ENCODE results near the gene NUCKS1. TPM values are rescaled to one million over a fixed set of nuclear protein-coding genes. Genes with fewer than 3 reads are reported as not detected.

NUCKS1 gene
- polyA plus RNA-seq, 1 of the 3 experiments (the other 2 are of a cell fraction) = 25.4 TPM

GRCh38 chr1:205692423-205692822, 57.6 kb downstream of the NUCKS1 start:
- 89% methylated on average over 6 of the region's 6 CpGs for whole genome bisulfite sequencing (ENCODE audit: low lambda C conversion rate)
- Histone ChIP-seq H3K9me3 (no peaks in the 10 kb centered on the region), H3K4me2 (no peak overlapping the region), H3K36me3 (replicated peaks in 1 of 2; ENCODE audit: control insufficient read depth in 1 of 2, insufficient read depth in 2 of 2, low read length in 1 of 2) (no peaks in the 10 kb centered on the region), H3K4me1 (ENCODE audit: control insufficient read depth in 1 of 2, insufficient read depth in 2 of 2, low read depth in 1 of 2, low read length in 1 of 2) (no peaks in the 10 kb centered on the region), H3K27ac (ENCODE audit: low read depth in 2 of 2, low read length in 1 of 2) (no peak overlapping the region), H3K9me2 (no peaks in the 10 kb centered on the region), H3K4me3 (ENCODE audit: low read depth in 2 of 2, low read length in 1 of 2) (no peak overlapping the region), H3K79me2 (ENCODE audit: insufficient read depth) (no peaks in the 10 kb centered on the region), H3K27me3 (ENCODE audit: insufficient read depth) (no peaks in the 10 kb centered on the region), H4K20me1 (ENCODE audit: insufficient read depth) (no peaks in the 10 kb centered on the region), H2AFZ (ENCODE audit: low read depth) (no peak overlapping the region), H3K9ac (no peak overlapping the region), H3F3A (replicated peaks; ENCODE audit: insufficient read depth) (no peaks in the 10 kb centered on the region)
- DNase-seq = no peak
- ChIA-PET CTCF (interaction anchor here (0.8 to 3.0 kb wide), 4 partner anchors 19 to 207 kb away, joined by 3 to 18 read pairs (median 6); no protein-coding TSS in a partner anchor), POLR2A (no interaction called here)
- no peak for TF ChIP-seq POLR2AphosphoS5 (IDR thresholded peaks at IDR 0.05; ENCODE audit: low read depth, low read length)
- TF ChIP-seq MAX (IDR thresholded peaks at IDR 0.05; ENCODE audit: low read depth) = no peak
- no peak for TF ChIP-seq MEF2A (IDR thresholded peaks at IDR 0.05; ENCODE audit: borderline replicate concordance, low read depth)
- TF ChIP-seq NFIC (IDR thresholded peaks at IDR 0.05; ENCODE audit: borderline replicate concordance) = no peak
- TF ChIP-seq ZBTB33 (IDR thresholded peaks at IDR 0.05; ENCODE audit: borderline replicate concordance, low read depth) = no peak
- no peak for TF ChIP-seq IRF3 (IDR thresholded peaks at IDR 0.05; ENCODE audit: low read depth, low read length)
- TF ChIP-seq RAD21 (IDR thresholded peaks at IDR 0.05; ENCODE audit: low read length) = no peak
- TF ChIP-seq EP300 (IDR thresholded peaks at IDR 0.05; ENCODE audit: borderline replicate concordance in 1 of 2, low read depth in 1 of 2, low read length in 1 of 2) = no peak
- TF ChIP-seq TAF1 (IDR thresholded peaks at IDR 0.05; ENCODE audit: borderline replicate concordance, low read depth, low read length) = no peak
- TF ChIP-seq GATA2 (CRISPR knock-in tag; IDR thresholded peaks at IDR 0.05) = no peak
- TF ChIP-seq RFX5 (IDR thresholded peaks at IDR 0.05; ENCODE audit: low read length) = no peak
- TF ChIP-seq NRF1 (IDR thresholded peaks at IDR 0.05; ENCODE audit: low read depth, low read length) = no peak
- no peak for TF ChIP-seq SMC3 (IDR thresholded peaks at IDR 0.05; ENCODE audit: low read depth, low read length)
- no peak for TF ChIP-seq TCF12 (IDR thresholded peaks at IDR 0.05)
- no peak for TF ChIP-seq CHD2 (IDR thresholded peaks at IDR 0.05; ENCODE audit: low read length, partially characterized antibody)
- no peak for TF ChIP-seq ELF1 (IDR thresholded peaks at IDR 0.05)
- TF ChIP-seq REST (IDR thresholded peaks at IDR 0.05; ENCODE audit: low read depth, low read length) = no peak
- TF ChIP-seq YY1 (IDR thresholded peaks at IDR 0.05; ENCODE audit: low read depth) = no peak
